HepG2 (cell line): ENCODE data around the gene ITGB2. TPM values are rescaled to one million over a fixed set of nuclear protein-coding genes. Genes with fewer than 3 reads are reported as not detected.

ENCODE experiments used
- ATAC-seq: fragments of 200-7000 bp; cut with Tn5 transposase; 3 replicates; pipeline ENCODE4 v1.9.1; 2020; ENCODE audit warnings: mild to moderate bottlenecking, moderate library complexity
- BruUV-seq: library from RNA; stranded (reverse); fragments of 400-500 nt; replicated peaks from 2 replicates; lab custom pipeline; 2021; lab: Mats Ljungman, UMichigan
- CTCF ChIA-PET: fragments of 300-600 bp; formaldehyde crosslinking; extraction: SDS; loops from one replicate; lab custom pipeline; 2021; ENCODE audit warnings: low total read pairs, inconsistent platforms, low intra/inter-chr PET ratio; lab: Yijun Ruan, JAX
- POLR2A ChIA-PET: fragments of 350-600 bp; sonication (Branson Sonifier 250); formaldehyde crosslinking; loops from one replicate; lab custom pipeline; 2020; ENCODE audit warnings: antibody characterized with exemption, inconsistent platforms; lab: Yijun Ruan, JAX
- DNase-seq: peaks from one replicate; pipeline ENCODE4 v3.0.0-alpha.2; 2015; ENCODE audit warnings: low spot score
- FAIRE-seq: peaks from 3 replicates; lab custom pipeline; 2011; peaks lifted over from hg19 to GRCh38; lab: Jason Lieb, UNC
- H2AFZ ChIP-seq: one replicate; pipeline ENCODE4 v1.6.1; 2011; ENCODE audit warnings: low read length, inconsistent platforms
- H3K27ac ChIP-seq: fragments of 300-600 bp; 3 replicates; pipeline ENCODE4 v1.8.0; 2011; ENCODE audit warnings: mixed run types, mild to moderate bottlenecking, mixed read lengths, low read length, inconsistent platforms; ENCODE audit not compliant: insufficient read depth; ENCODE audit errors: extremely low read length
- H3K27me3 ChIP-seq, 2 experiments: fragments of 200-600 bp in 1 of 2; 2 replicates in 1 of 2; 3 replicates in 1 of 2; pipeline versions ENCODE4 v1.6.0 to v1.8.0; 2011; ENCODE audit warnings: low read length in 2 of 2, mild to moderate bottlenecking in 2 of 2, moderate library complexity in 2 of 2, inconsistent platforms in 1 of 2; ENCODE audit not compliant: insufficient read depth in 2 of 2, control insufficient read depth in 1 of 2
- H3K36me3 ChIP-seq, 2 experiments: fragments of 200-600 bp in 1 of 2; replicated peaks in 1 of 2; 2 replicates in 1 of 2; 3 replicates in 1 of 2; pipeline versions ENCODE4 v1.5.1 to v1.8.0; 2011; ENCODE audit warnings: low read length in 2 of 2, inconsistent platforms in 1 of 2; ENCODE audit not compliant: insufficient read depth in 2 of 2, control insufficient read depth in 1 of 2
- H3K4me1 ChIP-seq: 2 replicates; pipeline ENCODE4 v1.5.1; 2012; ENCODE audit warnings: low read length, inconsistent platforms; ENCODE audit not compliant: insufficient read depth
- H3K4me2 ChIP-seq: 2 replicates; pipeline ENCODE4 v1.6.0; 2011; ENCODE audit warnings: low read depth, low read length, inconsistent platforms
- H3K4me3 ChIP-seq, 3 experiments: fragments of 200-600 bp in 1 of 3; sonication (generic), shearing (Covaris generic) in 1 of 3; replicated peaks in 1 of 3; 2 replicates each; pipeline ENCODE4 v1.5.1; 2011 to 2016; ENCODE audit warnings: low read length in 3 of 3, inconsistent platforms in 2 of 3, low read depth in 2 of 3, mild to moderate bottlenecking in 2 of 3, control low read depth in 1 of 3, mixed read lengths in 1 of 3; ENCODE audit not compliant: insufficient read depth in 1 of 3
- H3K79me2 ChIP-seq: one replicate; pipeline ENCODE4 v1.6.1; 2011; ENCODE audit warnings: low read length, inconsistent platforms; ENCODE audit not compliant: insufficient read depth
- H3K9ac ChIP-seq: 2 replicates; pipeline ENCODE4 v1.6.0; 2011; ENCODE audit warnings: mild to moderate bottlenecking, low read depth, low read length, inconsistent platforms; ENCODE audit not compliant: insufficient read depth
- H3K9me3 ChIP-seq: 2 replicates; pipeline ENCODE4 v1.5.1; 2012; ENCODE audit warnings: mild to moderate bottlenecking, low read length
- H4K20me1 ChIP-seq: 2 replicates; pipeline ENCODE4 v1.6.0; 2011; ENCODE audit warnings: inconsistent platforms, mild to moderate bottlenecking, low read length, moderate library complexity; ENCODE audit not compliant: insufficient read depth
- AKAP8 ChIP-seq: sonication (generic); formaldehyde crosslinking; IDR thresholded peaks from 2 replicates; pipeline ENCODE4 v1.5.1; 2020; ENCODE audit warnings: mild to moderate bottlenecking, missing genetic modification reagents
- ZNF138 ChIP-seq: sonication (generic); formaldehyde crosslinking; IDR thresholded peaks from 2 replicates; pipeline ENCODE4 v1.5.0; 2020; ENCODE audit warnings: mild to moderate bottlenecking, low read depth, missing genetic modification reagents
- ZSCAN20 ChIP-seq: sonication (generic); formaldehyde crosslinking; IDR thresholded peaks from 2 replicates; pipeline ENCODE4 v1.4.0; 2020; ENCODE audit warnings: missing genetic modification reagents, mild to moderate bottlenecking, borderline replicate concordance
- ZSCAN25 ChIP-seq: sonication (generic); formaldehyde crosslinking; IDR thresholded peaks from 2 replicates; pipeline ENCODE4 v1.8.0; 2022; ENCODE audit warnings: mild to moderate bottlenecking, missing genetic modification reagents
- WGBS: methylation state at CpG from one replicate; pipeline ENCODE4 v1.1.6; 2017; ENCODE audit warnings: low lambda C conversion rate; 5-methylcytosine and 5-hydroxymethylcytosine counted together
- in situ Hi-C: cut with HindIII; loops from 2 replicates; pipeline ENCODE4 v1.10.0; 2017; ENCODE audit warnings: low pct_unique_long_range_greater_than_20kb; ENCODE audit not compliant: extremely low pct_ligation_motif_present
- intact Hi-C: fragments of 100-400 bp; cut with micrococcal nuclease; formaldehyde crosslinking; loops from one replicate; pipeline ENCODE4 v1.10.0; 2022; ENCODE audit not compliant: unreplicated experiment
- polyA plus RNA-seq, 8 experiments: library from polyadenylated mRNA; depleted of rRNA in 3 of 8; stranded (reverse) in 7 of 8; unstranded in 1 of 8; fragments of >200 nt; fragmentation: Illumina TruSeq in 4 of 8; extraction: Trizol in 4 of 8; gene quantifications; 2 replicates each; pipeline versions ENCODE4 v1.2.1 to v1.2.3, GENCODE V29; 2011 to 2016; ENCODE audit warnings: low read depth in 4 of 8, missing spikeins in 1 of 8, mixed read lengths in 1 of 8; ENCODE audit not compliant: insufficient read depth in 1 of 8
- total RNA-seq, 5 experiments: library from RNA; depleted of rRNA; stranded (reverse); fragments of >200 nt; fragmentation: Illumina TruSeq; extraction: Trizol; gene quantifications; 2 replicates each; pipeline ENCODE4 v1.2.3, GENCODE V29; 2016; ENCODE audit warnings: low read depth in 1 of 5
- TF ChIP-seq, protein P1 (sequence below): sonication (generic); formaldehyde crosslinking; conservative IDR thresholded peaks from 2 replicates; pipeline ENCODE4 v1.4.0; 2020; ENCODE audit warnings: missing genetic modification reagents
- TF ChIP-seq, protein P2 (sequence below): IDR thresholded peaks from 2 replicates; pipeline ENCODE4 v1.6.1; 2016; ENCODE audit warnings: low read depth, missing genetic modification reagents, missing compliant biosample characterization

Gene ITGB2
- total and polyA plus RNA-seq, 2 of the 13 experiments (the other 11 are each of a cell fraction or from before 2014, with no cell fraction given) = 4.2 to 18.0 TPM

DNA sequence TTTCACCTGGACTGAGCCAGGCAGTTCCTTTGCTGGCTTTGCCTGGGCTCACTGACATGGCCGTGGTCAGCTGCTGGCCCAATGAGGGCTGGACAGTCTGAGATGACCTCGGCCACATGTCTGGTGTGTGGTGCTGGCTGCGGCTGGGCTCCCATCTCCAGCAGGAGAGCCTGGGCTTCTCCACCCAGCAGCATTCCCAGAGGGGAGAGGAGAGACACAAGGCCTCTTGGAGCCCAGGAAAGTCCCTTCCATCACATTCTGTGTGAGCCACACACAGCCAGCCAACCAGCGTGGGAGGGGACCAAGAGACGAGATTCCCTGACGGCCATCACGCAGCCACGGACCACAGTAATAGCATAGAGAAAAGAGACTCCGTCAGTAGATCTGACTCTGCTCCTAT, 81.7 kb downstream of the ITGB2 start:
- Histone ChIP-seq H3K4me3 (no peak overlapping the region), H3K27me3 (peaks cover 6 to 56% of the 10 kb centered on the region in 2 experiments; a peak in 4 of 5 replicates), H3K79me2 (no peaks in the 10 kb centered on the region), H3K36me3 (no peaks in the 10 kb centered on the region), H3K27ac (no peak overlapping the region), H3K9me3 (no peaks in the 10 kb centered on the region), H3K4me2 (no peak overlapping the region), H3K9ac (no peak overlapping the region), H4K20me1 (no peaks in the 10 kb centered on the region), H3K4me1 (peaks cover 39% of the 10 kb centered on the region), H2AFZ (no peak overlapping the region)
- TF ChIP-seq, protein P1, sequence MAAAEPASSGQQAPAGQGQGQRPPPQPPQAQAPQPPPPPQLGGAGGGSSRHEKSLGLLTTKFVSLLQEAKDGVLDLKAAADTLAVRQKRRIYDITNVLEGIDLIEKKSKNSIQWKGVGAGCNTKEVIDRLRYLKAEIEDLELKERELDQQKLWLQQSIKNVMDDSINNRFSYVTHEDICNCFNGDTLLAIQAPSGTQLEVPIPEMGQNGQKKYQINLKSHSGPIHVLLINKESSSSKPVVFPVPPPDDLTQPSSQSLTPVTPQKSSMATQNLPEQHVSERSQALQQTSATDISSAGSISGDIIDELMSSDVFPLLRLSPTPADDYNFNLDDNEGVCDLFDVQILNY (CRISPR knock-in tag) = no peak
- TF ChIP-seq ZNF138 (CRISPR knock-in tag) (no peak), ZSCAN20 (CRISPR knock-in tag) (no peak)
- no TSS peak for BruUV-seq
- in situ Hi-C loops (no loop called here), intact Hi-C loops (no loop called here)
- ATAC-seq = no peak
- FAIRE-seq = no peak
- POLR2A ChIA-PET = no interaction called here
- WGBS = 75% methylated on average over 6 of the region's 9 CpGs
- no peak for DNase-seq
- CTCF ChIA-PET = no interaction called here

DNA sequence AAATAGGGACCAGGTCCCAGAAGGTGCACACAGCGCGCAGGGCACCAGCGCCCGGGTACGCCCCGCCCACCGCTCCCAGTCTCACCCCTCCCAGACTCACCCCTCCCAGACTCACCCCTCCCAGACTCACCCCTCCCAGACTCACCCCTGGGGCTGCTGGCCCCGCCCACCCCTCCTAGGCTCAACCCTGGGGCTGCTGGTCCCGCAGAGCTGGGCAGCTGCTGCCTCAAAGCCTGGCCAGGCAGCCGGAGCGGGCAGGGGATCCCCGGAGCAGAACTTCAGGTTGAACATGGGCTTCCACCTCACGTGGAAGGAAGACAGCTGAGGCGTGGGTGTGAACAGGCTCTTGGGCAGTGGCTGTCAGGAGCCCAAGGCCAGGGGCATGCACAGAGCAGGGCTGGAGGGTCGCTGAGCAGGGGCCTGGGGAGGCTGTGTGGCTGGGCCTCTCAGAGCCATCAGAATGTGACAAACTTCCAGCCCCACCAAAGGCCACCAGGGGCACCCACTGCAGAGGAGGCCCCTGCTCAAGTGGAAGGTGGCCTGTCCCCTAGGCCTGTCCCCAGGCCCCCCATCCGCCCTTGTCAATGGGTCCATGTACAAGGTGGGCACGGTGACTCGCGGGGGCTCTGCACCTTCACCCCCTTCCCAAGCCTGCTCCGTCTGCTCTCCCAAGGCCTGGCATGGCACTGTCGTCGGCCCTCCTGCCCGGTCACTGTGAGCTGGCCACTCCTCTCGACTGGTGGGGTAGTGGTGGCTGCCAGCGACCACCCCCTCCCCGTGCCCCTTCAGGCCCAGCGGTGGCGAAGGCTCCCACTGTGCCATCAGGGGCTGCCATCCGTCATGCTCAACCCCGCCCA, 82.4 kb downstream of the ITGB2 start:
- DNase-seq = no peak
- ChIA-PET CTCF (no interaction called here), POLR2A (interaction anchor here (1.4 kb wide), 1 partner anchor 31 kb away, joined by 3 read pairs; no protein-coding TSS in a partner anchor)
- ATAC-seq = peak; percentile 65
- Histone ChIP-seq H4K20me1 (no peaks in the 10 kb centered on the region), H2AFZ (no peak overlapping the region), H3K79me2 (no peaks in the 10 kb centered on the region), H3K36me3 (no peaks in the 10 kb centered on the region), H3K9me3 (no peaks in the 10 kb centered on the region), H3K4me1 (peaks cover 40% of the 10 kb centered on the region), H3K27me3 (peaks cover 6 to 55% of the 10 kb centered on the region in 2 experiments; a peak in 4 of 5 replicates), H3K9ac (no peak overlapping the region), H3K4me2 (peak overlapping the region; percentile 7; the same call in 1 of the 2 replicates), H3K27ac (no peak overlapping the region), H3K4me3 (no peak overlapping the region)
- 74% methylated on average over 10 of the region's 30 CpGs for WGBS
- no peak for FAIRE-seq
- no TSS peak for BruUV-seq
- TF ChIP-seq ZSCAN25 (CRISPR knock-in tag) (0 out of 2 replicates have a peak, but pooled peaks have one; percentile 38), AKAP8 (no peak)
- TF ChIP-seq, protein P2, sequence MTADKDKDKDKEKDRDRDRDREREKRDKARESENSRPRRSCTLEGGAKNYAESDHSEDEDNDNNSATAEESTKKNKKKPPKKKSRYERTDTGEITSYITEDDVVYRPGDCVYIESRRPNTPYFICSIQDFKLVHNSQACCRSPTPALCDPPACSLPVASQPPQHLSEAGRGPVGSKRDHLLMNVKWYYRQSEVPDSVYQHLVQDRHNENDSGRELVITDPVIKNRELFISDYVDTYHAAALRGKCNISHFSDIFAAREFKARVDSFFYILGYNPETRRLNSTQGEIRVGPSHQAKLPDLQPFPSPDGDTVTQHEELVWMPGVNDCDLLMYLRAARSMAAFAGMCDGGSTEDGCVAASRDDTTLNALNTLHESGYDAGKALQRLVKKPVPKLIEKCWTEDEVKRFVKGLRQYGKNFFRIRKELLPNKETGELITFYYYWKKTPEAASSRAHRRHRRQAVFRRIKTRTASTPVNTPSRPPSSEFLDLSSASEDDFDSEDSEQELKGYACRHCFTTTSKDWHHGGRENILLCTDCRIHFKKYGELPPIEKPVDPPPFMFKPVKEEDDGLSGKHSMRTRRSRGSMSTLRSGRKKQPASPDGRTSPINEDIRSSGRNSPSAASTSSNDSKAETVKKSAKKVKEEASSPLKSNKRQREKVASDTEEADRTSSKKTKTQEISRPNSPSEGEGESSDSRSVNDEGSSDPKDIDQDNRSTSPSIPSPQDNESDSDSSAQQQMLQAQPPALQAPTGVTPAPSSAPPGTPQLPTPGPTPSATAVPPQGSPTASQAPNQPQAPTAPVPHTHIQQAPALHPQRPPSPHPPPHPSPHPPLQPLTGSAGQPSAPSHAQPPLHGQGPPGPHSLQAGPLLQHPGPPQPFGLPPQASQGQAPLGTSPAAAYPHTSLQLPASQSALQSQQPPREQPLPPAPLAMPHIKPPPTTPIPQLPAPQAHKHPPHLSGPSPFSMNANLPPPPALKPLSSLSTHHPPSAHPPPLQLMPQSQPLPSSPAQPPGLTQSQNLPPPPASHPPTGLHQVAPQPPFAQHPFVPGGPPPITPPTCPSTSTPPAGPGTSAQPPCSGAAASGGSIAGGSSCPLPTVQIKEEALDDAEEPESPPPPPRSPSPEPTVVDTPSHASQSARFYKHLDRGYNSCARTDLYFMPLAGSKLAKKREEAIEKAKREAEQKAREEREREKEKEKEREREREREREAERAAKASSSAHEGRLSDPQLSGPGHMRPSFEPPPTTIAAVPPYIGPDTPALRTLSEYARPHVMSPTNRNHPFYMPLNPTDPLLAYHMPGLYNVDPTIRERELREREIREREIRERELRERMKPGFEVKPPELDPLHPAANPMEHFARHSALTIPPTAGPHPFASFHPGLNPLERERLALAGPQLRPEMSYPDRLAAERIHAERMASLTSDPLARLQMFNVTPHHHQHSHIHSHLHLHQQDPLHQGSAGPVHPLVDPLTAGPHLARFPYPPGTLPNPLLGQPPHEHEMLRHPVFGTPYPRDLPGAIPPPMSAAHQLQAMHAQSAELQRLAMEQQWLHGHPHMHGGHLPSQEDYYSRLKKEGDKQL = no peak
- in situ Hi-C loops (no loop called here), intact Hi-C loops (no loop called here)
